Lower leg skin (tissue), 4 donors: Measurements from ENCODE around the gene CDKN2B-AS1. TPM values are rescaled to one million over a fixed set of nuclear protein-coding genes. Genes with fewer than 3 reads are reported as not detected.

ENCODE experiments used
- DNase-seq, 2 donors: peaks; one replicate each; pipeline ENCODE4 v3.0.0-alpha.2; 2019; ENCODE audit warnings: low spot score in 2 of 2
- H3K4me3 ChIP-seq: fragments of 200-600 bp; sonication (generic); 2 replicates; pipeline ENCODE4 v1.5.1; 2017; ENCODE audit warnings: mild to moderate bottlenecking, low read depth; ENCODE audit not compliant: poor library complexity, severe bottlenecking
- POLR2A ChIP-seq, 2 donors: fragments of 450-650 bp; IDR thresholded peaks; one replicate each; pipeline ENCODE4 v1.6.1; 2016 to 2017; ENCODE audit warnings: antibody characterized with exemption in 2 of 2, mild to moderate bottlenecking in 1 of 2, moderate library complexity in 1 of 2
- WGBS, 2 donors: methylation state at CpG; one replicate each; pipeline ENCODE4 v1.1.5; 2018; 5-methylcytosine and 5-hydroxymethylcytosine counted together
- intact Hi-C: fragments of 100-400 bp; cut with DNase I; formaldehyde crosslinking; loops from one replicate; pipeline ENCODE4 v1.15.0; 2023; ENCODE audit warnings: low total_unique reads
- total RNA-seq, 4 donors: library from RNA; depleted of rRNA; stranded (reverse); fragments of >200 nt; gene quantifications; one replicate each; pipeline ENCODE4 v1.1.0, GENCODE V29; 2016
- TF ChIP-seq, protein P1 (sequence below), 3 donors: fragments of 450-650 bp; IDR thresholded peaks; one replicate each; pipeline ENCODE4 v1.5.1; 2016; ENCODE audit warnings: antibody characterized with exemption in 3 of 3, mild to moderate bottlenecking in 3 of 3, moderate library complexity in 2 of 3

CDKN2B-AS1 gene
- total RNA-seq, 4 donors from 2014 or later: 0.49 TPM; not detected in 3

DNA sequence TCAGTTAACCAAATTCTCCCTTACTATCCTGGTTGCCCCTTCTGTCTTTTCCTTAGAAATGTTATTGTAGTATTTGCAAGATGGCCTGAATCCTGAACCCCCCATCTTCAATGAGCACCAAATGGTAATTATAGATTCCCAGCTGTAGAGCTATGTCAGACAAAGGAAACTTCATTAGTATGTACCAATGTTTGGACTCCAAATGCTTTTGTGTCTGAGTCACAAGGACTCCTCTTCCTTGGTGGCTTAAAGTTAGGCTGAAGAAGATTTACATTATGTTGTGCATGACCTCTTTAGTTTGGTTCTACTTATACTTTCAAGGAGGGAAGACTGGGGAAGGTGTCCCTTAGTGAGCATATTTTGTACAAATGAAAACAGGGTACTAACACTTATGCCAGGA, 120.4 kb downstream of the CDKN2B-AS1 start:
- TF ChIP-seq, protein P1, sequence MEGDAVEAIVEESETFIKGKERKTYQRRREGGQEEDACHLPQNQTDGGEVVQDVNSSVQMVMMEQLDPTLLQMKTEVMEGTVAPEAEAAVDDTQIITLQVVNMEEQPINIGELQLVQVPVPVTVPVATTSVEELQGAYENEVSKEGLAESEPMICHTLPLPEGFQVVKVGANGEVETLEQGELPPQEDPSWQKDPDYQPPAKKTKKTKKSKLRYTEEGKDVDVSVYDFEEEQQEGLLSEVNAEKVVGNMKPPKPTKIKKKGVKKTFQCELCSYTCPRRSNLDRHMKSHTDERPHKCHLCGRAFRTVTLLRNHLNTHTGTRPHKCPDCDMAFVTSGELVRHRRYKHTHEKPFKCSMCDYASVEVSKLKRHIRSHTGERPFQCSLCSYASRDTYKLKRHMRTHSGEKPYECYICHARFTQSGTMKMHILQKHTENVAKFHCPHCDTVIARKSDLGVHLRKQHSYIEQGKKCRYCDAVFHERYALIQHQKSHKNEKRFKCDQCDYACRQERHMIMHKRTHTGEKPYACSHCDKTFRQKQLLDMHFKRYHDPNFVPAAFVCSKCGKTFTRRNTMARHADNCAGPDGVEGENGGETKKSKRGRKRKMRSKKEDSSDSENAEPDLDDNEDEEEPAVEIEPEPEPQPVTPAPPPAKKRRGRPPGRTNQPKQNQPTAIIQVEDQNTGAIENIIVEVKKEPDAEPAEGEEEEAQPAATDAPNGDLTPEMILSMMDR (IDR thresholded peaks at IDR 0.05): no peak
- TF ChIP-seq POLR2A (IDR thresholded peaks at IDR 0.05): no peak
- intact Hi-C loops: no loop called here
- H3K4me3 ChIP-seq: no peak overlapping the region
- DNase-seq: no peak

DNA sequence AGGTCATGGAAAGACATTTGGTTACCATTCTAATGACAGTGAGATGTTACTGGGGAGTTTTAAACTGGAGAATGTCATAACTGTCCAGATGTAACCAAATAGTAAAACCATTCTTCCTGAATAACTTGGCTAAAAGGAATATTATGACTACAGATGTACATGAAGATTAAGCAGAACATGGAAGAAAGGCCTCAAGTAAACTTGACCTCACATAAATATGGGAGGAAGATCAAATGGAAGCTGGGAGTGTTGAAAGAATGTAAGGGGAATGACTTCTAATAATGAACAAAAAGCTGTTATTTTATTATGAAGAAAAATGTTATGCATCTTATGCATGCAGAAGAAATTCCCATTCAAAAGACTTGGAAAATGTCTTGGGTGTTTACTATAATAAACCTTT, 122.2 kb downstream of the CDKN2B-AS1 start:
- no peak overlapping the region for H3K4me3 ChIP-seq
- intact Hi-C loops: no loop called here
- DNase-seq: no peak
- no peak for TF ChIP-seq POLR2A (IDR thresholded peaks at IDR 0.05)
- TF ChIP-seq, protein P1 (IDR thresholded peaks at IDR 0.05): no peak

DNA sequence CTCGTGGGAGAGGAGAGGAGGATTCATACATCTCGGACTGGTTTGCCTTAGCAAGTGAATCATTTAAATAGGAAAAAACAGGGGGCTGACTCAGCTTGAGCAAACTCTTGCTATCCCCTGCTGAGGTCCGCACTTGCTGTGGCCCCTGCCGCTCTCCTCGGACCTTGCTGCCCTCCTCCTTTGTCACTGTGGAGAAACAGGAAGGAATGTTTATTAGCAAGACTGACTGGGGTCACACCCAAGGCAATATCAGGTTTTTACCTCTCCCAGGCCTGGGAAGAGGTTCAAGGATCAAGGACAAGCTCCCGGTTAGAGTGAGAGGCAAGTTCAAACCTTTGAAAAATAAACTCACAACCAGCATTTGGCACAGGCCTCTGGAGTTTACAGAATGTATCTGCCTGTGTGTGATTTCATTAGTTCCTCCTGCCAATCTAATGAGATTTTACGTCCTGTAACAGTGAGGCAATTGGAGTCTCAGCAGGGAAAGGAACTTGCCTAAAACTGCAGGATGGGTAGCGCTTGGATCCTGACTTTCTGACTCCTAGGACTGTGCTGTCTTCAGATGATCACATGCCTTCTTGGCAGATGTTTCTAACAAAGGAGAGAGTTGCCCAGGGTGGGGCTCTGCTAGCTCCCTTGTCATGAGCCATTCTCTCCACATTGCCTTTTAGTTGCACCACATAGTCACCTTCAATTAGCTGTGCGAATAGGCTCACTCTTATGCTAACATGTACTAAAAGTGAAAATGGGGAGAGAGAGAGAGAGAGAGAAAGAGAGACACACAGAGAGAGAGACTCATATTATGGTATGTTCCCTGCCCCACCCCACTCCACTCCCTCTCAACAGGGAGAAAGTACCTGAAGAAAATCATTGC, 123.2 kb downstream of the CDKN2B-AS1 start:
- peak; percentile 70 to 84 for DNase-seq
- intact Hi-C loops: no loop called here
- H3K4me3 ChIP-seq: no peak overlapping the region
- no peak for TF ChIP-seq POLR2A (IDR thresholded peaks at IDR 0.05)
- TF ChIP-seq, protein P1 (IDR thresholded peaks at IDR 0.05): no peak
- WGBS, 2 donors: 35 to 41% methylated on average over 9 of the region's 9 CpGs

DNA sequence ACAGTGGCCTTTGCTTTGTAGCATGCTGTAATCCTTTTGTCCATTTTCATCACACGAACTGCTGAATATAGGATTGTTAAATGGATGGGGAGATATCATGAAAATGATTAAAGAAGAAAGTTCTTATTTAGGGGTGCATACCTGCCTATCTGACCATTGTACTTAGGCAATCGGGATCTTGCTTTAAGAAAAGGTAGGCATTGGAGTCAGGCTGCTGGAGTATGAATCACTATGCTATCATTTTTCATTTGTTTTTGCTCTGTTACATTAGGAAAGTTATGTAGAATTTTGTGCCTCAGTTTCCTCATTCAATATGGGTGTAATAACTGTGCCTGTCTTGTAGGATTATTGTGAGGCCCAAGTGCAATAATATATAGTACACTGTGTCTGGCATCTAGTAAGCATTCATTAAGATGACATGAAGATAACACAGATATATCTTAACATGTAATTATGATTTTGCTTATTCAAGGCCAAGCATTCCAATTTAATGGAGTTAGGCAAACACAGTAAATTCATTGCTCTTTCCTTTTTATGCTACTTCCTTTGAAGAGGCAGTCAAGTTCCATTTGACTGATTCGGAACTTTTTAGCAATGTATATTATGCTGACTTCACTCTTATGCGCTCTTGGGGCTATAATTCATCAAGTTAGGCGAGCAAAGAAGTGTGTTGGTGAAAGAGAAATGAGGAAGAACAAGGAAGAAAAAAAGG, 124.4 kb downstream of the CDKN2B-AS1 start:
- 70 to 75% methylated on average over 5 of the region's 5 CpGs for WGBS, 2 donors
- intact Hi-C loops: no loop called here
- no peak overlapping the region for H3K4me3 ChIP-seq
- DNase-seq: no peak
- TF ChIP-seq POLR2A (IDR thresholded peaks at IDR 0.05): no peak
- TF ChIP-seq, protein P1 (IDR thresholded peaks at IDR 0.05): no peak

DNA sequence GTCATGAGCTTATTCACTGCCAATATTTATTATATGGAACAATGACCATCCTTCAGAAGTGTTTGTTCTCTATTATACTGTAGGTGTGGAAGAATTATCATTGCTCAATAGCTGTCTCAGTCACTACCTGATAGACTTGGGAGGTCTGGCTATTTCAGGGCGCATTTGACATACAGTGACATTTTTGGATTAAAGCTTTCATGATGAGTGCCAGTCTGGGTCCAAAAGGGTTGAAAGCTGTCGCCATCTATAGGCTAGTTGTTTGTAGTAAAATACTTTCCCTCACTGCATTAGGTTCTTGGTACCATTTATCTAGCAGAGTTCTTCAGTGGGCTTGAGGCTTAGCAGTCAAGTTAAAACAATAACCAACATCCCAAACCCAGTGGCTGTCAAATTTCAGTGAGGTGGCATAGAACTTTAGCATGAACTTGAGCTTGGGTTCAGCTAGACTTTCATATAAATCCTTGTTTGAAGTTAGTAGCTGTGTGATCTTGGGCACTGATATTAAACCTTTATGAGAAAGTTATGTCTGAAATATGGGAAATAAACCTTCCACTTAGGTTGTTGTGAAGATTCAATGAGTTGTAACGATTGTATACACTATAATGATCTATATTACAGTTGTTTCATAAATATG, 125.0 kb downstream of the CDKN2B-AS1 start:
- WGBS, 2 donors: 39 to 52% methylated on average over 3 of the region's 3 CpGs
- intact Hi-C loops: loop anchor here (10.0 kb wide), 1 partner anchor 305 kb away; no protein-coding TSS in a partner anchor

More for the DNA sequence above, 125.0 kb downstream of the CDKN2B-AS1 start:
- no peak overlapping the region for H3K4me3 ChIP-seq
- no peak for TF ChIP-seq POLR2A (IDR thresholded peaks at IDR 0.05)
- TF ChIP-seq, protein P1 (IDR thresholded peaks at IDR 0.05): no peak
- no peak for DNase-seq
